ENCODE data around the gene TRIM26. TPM values are rescaled to one million over a fixed set of nuclear protein-coding genes. Genes with fewer than 3 reads are reported as not detected.

Gene TRIM26
- total RNA-seq, 1 donor from 2014 or later: 58.5 TPM

GRCh38 chr6:30207619-30208295 lies 5.4 kb downstream of the TRIM26 start:
- H3K27ac Mint-ChIP-seq (ENCODE audit: unreplicated experiment): peak overlapping the region; percentile 69
- peak overlapping the region; percentile 74 for H3K4me3 Mint-ChIP-seq (ENCODE audit: unreplicated experiment)
- peaks cover 3% of the 10 kb centered on the region for H3K27me3 Mint-ChIP-seq (ENCODE audit: unreplicated experiment)
- H3K9me3 Mint-ChIP-seq (ENCODE audit: unreplicated experiment): peaks cover 6% of the 10 kb centered on the region
- H3K4me1 Mint-ChIP-seq (ENCODE audit: low read depth, unreplicated experiment): peaks cover 56% of the 10 kb centered on the region
- TF ChIP-seq, protein P1, sequence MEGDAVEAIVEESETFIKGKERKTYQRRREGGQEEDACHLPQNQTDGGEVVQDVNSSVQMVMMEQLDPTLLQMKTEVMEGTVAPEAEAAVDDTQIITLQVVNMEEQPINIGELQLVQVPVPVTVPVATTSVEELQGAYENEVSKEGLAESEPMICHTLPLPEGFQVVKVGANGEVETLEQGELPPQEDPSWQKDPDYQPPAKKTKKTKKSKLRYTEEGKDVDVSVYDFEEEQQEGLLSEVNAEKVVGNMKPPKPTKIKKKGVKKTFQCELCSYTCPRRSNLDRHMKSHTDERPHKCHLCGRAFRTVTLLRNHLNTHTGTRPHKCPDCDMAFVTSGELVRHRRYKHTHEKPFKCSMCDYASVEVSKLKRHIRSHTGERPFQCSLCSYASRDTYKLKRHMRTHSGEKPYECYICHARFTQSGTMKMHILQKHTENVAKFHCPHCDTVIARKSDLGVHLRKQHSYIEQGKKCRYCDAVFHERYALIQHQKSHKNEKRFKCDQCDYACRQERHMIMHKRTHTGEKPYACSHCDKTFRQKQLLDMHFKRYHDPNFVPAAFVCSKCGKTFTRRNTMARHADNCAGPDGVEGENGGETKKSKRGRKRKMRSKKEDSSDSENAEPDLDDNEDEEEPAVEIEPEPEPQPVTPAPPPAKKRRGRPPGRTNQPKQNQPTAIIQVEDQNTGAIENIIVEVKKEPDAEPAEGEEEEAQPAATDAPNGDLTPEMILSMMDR (IDR thresholded peaks at IDR 0.05; ENCODE audit: partially characterized antibody, unreplicated experiment): no peak
- H3K36me3 Mint-ChIP-seq (ENCODE audit: unreplicated experiment): no peaks in the 10 kb centered on the region
- DNase-seq: no peak

DNA sequence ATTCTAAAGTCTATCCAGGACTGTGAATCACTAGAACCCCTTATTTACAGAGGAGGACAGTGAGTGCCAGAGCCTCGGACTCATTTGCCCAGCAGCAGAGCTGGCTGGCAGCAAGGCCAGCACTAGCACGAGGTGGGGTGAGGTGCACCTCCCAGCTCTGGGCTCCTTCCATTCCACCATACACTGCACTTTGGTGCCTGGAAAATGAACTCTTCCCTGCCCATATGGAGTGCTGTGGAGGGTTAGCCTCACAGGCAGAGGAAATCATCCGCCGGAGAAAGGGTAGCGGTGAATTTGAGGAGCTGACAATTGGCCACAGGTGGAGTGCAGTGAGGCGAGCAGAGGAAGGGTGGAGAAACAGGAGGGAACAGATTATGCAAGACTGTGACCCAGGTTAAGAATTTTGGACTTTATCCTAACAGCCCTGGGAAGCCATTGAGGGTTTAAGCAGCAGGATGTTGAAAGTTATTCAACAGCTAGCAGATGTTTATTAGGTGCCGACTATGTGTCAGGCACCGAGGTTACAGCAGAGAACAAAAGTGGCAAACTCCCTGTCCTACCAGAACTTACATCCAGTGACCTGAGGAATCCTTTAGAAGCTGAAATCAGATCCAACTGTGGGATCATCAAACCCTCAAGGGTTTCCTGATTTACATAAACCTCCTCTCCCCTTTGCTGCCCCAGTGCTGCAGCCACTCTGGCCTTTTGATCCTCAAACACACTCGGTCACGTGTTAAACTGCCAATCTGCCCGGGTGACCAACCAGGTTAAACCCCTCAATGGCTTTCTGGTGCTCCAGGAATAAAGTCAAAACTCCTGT lies 6.2 kb downstream of the TRIM26 start:
- TF ChIP-seq, protein P1 (IDR thresholded peaks at IDR 0.05; ENCODE audit: partially characterized antibody, unreplicated experiment): no peak
- Mint-ChIP-seq H3K4me3 (ENCODE audit: unreplicated experiment) (peak overlapping the region; percentile 74), H3K27ac (ENCODE audit: unreplicated experiment) (peak overlapping the region; percentile 69), H3K4me1 (ENCODE audit: low read depth, unreplicated experiment) (peaks cover 54% of the 10 kb centered on the region), H3K36me3 (ENCODE audit: unreplicated experiment) (no peaks in the 10 kb centered on the region), H3K9me3 (ENCODE audit: unreplicated experiment) (peaks cover 6% of the 10 kb centered on the region), H3K27me3 (ENCODE audit: unreplicated experiment) (peaks cover 3% of the 10 kb centered on the region)
- DNase-seq: no peak

DNA sequence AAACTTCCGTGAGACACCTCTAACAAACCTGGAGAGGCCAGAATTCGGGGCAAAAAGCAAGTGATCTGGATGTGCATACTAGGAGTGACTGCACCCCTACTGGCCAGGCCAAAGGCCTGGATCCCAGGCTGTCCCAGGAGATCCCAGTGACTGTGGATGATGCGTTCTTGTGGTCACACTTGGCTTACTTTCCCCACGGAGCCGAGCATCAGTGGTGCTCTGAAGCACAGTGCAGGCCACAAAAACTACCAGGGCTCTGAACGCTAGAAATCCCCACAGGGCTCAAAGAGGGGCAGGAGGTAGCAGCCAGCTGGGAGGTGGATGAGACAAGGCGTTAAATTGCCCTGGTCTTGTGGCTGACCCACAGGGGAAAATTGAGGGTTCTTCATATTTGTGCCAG lies 7.1 kb downstream of the TRIM26 start:
- TF ChIP-seq, protein P1 (IDR thresholded peaks at IDR 0.05; ENCODE audit: partially characterized antibody, unreplicated experiment): no peak
- peaks cover 3% of the 10 kb centered on the region for H3K27me3 Mint-ChIP-seq (ENCODE audit: unreplicated experiment)
- H3K9me3 Mint-ChIP-seq (ENCODE audit: unreplicated experiment): peaks cover 6% of the 10 kb centered on the region
- no peaks in the 10 kb centered on the region for H3K36me3 Mint-ChIP-seq (ENCODE audit: unreplicated experiment)
- peak overlapping the region; percentile 58 for H3K4me3 Mint-ChIP-seq (ENCODE audit: unreplicated experiment)
- DNase-seq: no peak
- H3K4me1 Mint-ChIP-seq (ENCODE audit: low read depth, unreplicated experiment): peaks cover 46% of the 10 kb centered on the region
- peak overlapping the region; percentile 43 for H3K27ac Mint-ChIP-seq (ENCODE audit: unreplicated experiment)

DNA sequence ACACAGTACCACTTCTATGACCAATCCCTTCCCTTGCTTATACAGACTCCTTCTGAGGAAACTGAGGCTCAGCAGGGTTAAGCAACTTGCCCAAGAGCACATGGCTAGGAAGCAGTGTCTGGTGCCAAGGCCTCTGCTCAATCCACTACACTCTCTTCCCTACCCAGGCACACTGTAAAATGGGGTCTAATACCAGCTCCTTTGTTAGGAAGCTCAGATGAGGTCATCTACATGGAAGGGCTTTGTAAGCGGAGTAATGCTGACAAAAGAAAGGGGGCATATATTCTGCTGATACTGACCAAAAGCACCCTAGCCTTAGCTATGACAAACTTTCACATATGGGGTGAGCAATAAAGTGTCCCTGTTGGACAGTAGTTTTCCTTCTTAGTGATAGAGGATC lies 9.1 kb downstream of the TRIM26 start:
- TF ChIP-seq, protein P1 (IDR thresholded peaks at IDR 0.05; ENCODE audit: partially characterized antibody, unreplicated experiment): no peak
- Mint-ChIP-seq H3K36me3 (ENCODE audit: unreplicated experiment) (no peaks in the 10 kb centered on the region), H3K4me1 (ENCODE audit: low read depth, unreplicated experiment) (peaks cover 33% of the 10 kb centered on the region), H3K27me3 (ENCODE audit: unreplicated experiment) (peaks cover 3% of the 10 kb centered on the region), H3K9me3 (ENCODE audit: unreplicated experiment) (peaks cover 4% of the 10 kb centered on the region), H3K27ac (ENCODE audit: unreplicated experiment) (no peak overlapping the region), H3K4me3 (ENCODE audit: unreplicated experiment) (no peak overlapping the region)
- DNase-seq: no peak

DNA sequence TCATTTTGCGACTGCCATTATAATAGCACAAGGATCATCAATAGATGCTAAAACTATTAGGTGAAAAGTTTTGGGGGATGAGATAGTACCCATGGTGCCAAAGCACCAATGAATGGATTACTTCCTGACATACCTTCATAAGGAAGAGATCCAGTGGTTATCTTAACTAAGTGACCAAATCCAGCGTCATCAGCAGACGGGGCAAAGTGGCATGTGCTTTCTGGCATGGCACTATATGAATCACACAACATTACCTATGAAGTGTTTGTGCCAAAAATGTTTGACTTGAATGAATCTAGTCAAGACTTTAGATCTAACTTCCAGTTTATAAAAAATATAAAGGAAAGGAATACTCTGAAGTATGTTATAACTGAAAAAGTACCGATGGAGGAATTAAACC lies 10.8 kb downstream of the TRIM26 start:
- Mint-ChIP-seq H3K9me3 (ENCODE audit: unreplicated experiment) (no peaks in the 10 kb centered on the region), H3K36me3 (ENCODE audit: unreplicated experiment) (no peaks in the 10 kb centered on the region), H3K27ac (ENCODE audit: unreplicated experiment) (no peak overlapping the region), H3K4me1 (ENCODE audit: low read depth, unreplicated experiment) (peaks cover 19% of the 10 kb centered on the region), H3K4me3 (ENCODE audit: unreplicated experiment) (no peak overlapping the region), H3K27me3 (ENCODE audit: unreplicated experiment) (peaks cover 2% of the 10 kb centered on the region)
- TF ChIP-seq, protein P1 (IDR thresholded peaks at IDR 0.05; ENCODE audit: partially characterized antibody, unreplicated experiment): no peak
- DNase-seq: no peak
